ENCODE results near the gene ELK3.
A peak's percentile ranks its signal among the peaks of the same experiment; 100 is the strongest.

GRCh38 chr12:96208801-96209549, 14.8 kb downstream of the ELK3 start:
- peak in 2 of 4 donors; percentile 14 to 36 for TF ChIP-seq POLR2AphosphoS5 (IDR thresholded peaks at IDR 0.05)
- peak in 1 of 4 experiments; percentile 23 for TF ChIP-seq CTCF (IDR thresholded peaks at IDR 0.05)
